GM18868 (cell line): ENCODE data around the gene HRH2.
"Not testable (repeated sequence)": the region's sequence is repeated elsewhere in the genome, so short reads cannot be mapped to it uniquely, and the experiment has no call there.

Source experiments
- ATAC-seq: cut with Tn5 transposase; IDR thresholded peaks from one replicate; pipeline ENCODE4 v1.9.1; 2021; ENCODE audit warnings: mild to moderate bottlenecking, moderate library complexity; ENCODE audit not compliant: unreplicated experiment

Gene HRH2, protein sequence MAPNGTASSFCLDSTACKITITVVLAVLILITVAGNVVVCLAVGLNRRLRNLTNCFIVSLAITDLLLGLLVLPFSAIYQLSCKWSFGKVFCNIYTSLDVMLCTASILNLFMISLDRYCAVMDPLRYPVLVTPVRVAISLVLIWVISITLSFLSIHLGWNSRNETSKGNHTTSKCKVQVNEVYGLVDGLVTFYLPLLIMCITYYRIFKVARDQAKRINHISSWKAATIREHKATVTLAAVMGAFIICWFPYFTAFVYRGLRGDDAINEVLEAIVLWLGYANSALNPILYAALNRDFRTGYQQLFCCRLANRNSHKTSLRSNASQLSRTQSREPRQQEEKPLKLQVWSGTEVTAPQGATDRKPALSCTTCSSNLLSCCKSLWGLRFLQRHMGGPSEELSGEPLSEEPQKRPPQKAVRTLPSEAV

DNA sequence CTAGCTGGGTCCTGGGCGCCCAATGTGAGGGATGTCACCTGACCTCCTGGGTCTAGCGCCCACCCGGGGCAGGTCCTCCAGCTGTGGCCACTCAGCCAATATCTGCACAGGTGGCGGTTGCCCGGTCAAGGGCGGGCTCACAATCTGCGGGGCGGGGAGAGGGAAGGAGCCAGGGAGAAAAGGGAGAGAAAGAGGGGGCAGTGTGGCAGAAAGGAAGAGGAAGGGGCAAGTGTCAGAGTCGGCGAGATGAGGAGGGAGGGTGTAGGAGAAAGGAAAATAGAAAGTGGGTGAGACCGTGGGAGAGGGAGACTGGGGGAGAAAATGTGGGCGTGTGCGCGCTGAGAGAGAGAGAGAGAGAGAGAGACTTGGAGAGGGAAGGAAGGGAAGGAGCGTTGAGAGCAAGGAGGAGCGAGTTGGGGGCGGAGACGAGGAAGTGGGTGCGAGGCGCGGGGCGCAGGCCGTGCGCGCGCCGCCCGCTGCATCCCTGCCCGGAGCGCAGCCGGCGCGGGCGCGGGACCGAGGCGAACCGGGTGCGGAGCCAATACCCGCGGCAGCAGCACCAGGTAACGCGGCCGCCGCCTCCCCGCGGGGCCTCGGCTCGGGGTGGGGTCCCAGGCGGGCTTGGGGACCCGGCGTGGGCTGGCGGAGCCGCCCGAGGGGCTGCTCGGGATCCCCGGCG is at the start of gene HRH2:
HRH2 (plus strand) TSS at position 479 of the 679 bp plus-strand sequence. CDS start 25,163 bp downstream, outside the sequence.
- no peak for ATAC-seq

DNA sequence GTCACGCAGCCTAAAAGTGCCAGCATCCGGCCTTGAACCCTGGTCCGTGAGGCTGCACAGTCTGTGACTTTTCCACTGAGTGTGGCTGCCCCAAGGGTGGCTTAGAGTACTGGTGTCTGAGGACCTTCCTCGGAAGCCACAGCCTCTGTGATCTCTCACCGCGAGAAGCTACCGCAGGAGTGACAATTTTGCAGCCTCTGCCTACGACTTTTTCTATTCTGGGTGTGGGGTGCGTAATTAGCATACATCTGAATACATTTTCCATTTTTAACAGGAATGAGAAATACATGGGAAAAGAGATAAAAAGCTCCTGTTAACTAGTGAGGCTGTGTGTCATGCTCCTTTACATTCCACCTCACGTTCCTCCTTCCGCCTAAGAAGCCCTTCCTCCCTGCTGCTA is 48.3 kb upstream of the HRH2 start:
- no peak for ATAC-seq

DNA sequence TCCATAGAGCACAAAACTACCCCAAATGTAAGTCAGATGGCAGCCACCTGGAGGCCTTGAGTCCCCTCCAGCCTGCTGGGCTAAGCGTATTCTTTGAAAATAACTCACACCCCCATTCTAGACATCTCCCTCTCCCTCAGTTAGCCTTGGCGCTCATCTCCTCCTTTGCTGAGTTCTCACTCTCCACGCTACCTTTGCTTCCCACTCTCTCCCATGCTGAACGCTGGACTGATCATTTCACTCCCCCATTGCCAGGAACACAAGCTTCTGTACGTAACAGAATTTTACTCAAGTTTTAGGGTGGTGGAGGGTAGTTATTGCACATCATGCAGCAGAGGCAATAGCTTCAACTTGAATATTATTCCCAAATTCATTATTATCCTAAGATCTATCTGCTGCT is 47.5 kb upstream of the HRH2 start:
- no peak for ATAC-seq

DNA sequence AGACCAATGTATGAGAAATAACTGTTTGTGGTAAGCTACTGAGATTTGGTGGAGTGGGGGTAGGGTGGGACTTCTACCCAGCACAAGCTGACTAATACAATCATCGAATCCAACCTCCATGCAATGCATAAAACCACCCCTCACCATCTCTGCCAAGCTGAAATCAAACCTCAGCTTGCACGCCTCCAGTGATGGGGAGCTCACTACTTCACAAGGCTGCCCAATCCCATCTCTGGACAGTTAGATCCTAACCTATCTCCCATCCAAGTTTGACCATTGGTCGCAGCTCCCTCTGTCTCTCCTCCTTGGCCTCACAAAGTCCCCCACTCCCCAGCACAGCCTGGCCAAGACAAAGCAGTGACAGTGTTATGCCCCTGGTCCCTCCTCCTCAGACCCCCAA is 47.0 kb upstream of the HRH2 start:
- no peak for ATAC-seq

DNA sequence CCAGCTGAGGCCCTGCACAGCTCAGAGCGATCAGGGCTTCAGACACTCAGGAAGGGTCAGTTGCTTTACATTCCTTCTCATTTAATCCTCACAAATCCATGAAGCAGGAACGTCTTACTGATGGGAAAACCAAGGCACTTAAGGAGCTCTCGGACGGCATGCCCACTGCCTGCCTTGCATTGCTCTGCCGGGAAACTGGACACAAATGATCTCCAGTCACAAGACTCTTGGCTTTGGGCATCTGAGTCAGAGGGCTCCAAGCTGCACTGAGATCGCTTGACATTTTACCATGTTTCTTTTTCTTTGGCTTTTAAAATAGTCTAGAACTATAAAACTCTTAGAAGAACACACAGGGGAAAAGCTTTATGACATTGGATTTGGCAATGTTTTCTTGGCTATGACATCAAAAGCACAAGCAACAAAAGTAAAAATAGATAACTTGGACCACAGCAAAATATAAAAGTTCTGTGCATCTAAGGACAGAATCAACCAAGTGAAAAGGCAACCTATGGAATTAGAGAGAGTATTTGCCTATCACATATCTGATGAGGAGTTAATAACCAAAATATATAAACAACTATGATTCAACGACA is 43.6 kb upstream of the HRH2 start:
- no peak for ATAC-seq

DNA sequence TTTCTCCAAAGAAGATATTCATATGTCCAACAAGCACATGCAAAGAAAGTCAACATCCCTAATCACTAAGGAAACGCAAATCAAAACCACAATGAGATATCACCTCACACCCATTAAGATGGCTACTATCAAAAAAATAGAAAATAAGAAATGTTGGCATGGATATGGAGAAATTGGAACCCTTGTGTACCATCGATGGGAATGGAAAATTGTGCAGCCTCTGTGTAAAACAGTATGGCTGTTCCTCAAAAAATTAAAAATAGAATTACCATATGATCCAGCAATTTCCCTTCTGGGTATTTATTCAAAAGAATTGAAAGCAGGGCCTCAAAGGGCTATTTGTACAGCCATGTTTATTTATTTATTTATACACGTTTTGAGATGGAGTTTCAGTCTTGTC is 43.0 kb upstream of the HRH2 start:
- no peak for ATAC-seq

DNA sequence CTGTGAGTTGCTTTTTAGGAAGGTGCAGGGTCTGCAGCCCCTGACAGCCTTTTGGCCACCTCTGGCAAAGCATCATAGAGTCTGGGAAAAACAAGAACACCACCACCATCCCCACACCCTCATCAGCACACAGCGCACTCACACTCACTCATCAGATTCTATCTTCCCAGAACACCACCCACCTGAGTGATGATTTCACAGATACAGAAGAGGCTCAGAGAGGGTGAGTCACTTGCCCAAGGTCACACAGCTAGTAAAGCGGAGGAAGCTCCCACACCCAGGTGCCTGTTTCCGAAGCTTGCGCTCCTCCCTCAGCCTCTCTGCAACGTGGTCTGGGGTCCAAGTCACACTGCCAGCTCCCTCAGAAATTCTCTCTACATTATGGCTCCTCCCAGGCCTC is 41.8 kb upstream of the HRH2 start:
- no peak for ATAC-seq

DNA sequence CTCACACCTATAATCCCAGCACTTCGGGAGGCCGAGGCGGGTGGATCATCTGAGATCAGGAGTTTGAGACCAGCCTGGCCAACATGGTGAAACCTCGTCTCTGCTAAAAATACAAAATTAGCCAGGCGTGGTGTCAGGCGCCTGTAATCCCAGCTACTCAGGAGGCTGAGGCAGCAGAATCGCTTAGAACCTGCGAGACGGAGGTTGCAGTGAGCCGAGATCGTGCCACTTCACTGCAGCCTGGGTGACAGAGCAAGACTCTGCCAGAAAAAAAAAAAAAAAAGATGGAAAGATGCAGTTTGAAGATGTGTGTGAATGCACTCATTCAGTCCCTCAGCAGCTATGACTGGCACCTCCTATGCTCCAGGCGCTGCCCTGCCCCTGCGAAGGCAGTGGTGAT is 41.3 kb upstream of the HRH2 start:
- not testable (repeated sequence) for ATAC-seq

DNA sequence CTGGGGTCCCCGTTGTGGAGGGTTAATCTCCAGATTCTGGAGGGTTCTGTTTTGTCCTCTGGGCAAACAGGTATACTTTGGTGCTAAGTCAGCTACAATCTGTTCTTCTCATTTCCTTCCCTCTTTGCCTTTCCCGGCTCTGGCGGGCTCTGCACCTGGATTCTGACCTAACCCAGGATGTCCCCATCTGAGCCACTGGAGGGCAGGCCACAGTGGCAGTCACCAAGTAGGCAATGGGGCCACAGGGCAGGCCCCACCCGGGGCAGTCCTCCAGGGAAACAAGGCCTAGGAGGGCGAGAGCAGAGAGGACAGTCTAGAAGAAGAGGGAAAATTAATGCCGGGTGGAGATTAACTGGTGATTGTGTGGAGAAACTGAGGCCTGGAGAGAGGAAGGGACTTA is 40.4 kb upstream of the HRH2 start:
- no peak for ATAC-seq

DNA sequence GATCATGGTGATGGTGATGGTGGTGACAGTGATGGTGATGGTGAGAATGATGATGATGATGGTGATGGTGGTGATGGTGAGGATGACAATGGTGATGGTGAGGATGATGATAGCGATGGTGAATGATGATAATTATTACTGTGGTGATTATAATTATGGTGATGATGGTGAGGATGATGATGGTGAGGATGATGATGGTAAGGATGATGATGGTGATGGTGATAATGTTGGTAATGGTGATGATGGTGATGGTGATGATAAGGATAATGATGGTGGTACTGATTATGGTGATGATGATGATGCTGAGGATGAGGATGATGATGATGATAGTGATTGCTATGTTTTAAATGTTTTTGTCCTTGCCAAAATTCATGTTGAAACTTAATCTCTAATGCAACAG is 37.3 kb upstream of the HRH2 start:
- ATAC-seq = no peak

DNA sequence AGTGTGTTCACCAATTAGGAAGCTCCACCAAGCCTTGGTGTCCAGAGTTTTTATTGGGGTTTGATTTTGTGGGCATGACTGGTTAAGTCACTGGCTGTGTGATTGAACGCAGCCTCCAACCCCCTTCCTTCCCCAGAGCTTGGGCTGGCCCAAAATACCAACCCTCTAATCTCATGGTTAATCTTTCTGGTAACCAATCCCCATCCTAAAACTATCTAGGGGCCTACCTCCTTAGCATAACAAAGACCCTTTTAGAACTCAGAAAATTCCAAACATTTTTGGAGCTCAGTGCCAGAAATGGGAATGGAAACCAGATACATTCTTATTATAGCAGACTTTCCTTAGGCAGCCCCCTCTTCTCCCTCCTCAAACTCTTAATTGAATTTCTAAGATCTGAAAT is 35.9 kb upstream of the HRH2 start:
- no peak for ATAC-seq

DNA sequence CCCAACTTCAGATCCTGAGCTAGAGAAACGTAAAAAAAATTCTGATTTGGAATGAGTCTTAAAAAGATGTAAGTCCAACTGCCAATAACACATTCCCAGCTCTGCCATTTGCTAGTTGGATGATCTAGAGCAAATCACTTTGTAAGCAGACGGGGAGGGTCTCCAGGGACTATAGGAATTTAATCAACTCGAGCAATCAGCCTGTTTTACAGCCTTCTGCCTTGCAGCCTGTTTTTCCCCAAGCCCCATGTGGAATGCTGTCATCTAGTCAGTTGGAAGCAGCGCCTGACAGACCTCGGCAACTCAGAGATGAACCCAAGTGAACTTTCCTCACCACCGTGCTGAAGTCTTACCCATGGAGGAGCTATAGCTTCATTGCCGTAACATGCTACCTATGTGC is 34.8 kb upstream of the HRH2 start:
- no peak for ATAC-seq

DNA sequence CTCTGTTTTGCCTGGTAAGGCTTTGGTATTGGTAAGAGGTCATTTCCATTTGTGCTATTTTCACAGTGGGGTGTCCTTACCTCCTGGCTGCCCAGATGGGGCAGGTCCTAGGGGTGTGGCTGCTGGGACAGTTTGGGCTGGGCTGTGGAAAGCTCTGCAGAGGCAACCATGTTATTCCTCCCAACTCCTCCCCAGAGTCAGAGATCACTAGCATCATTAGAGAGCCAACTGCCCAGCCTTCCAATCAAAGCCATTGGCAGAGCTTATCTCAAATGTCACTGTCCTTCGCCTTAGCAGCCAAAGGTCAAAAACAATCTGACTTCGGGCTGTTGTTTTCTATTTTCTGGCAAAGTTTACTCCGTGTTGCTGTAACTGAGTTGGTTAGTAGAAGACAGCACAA is 33.6 kb upstream of the HRH2 start:
- ATAC-seq = no peak

DNA sequence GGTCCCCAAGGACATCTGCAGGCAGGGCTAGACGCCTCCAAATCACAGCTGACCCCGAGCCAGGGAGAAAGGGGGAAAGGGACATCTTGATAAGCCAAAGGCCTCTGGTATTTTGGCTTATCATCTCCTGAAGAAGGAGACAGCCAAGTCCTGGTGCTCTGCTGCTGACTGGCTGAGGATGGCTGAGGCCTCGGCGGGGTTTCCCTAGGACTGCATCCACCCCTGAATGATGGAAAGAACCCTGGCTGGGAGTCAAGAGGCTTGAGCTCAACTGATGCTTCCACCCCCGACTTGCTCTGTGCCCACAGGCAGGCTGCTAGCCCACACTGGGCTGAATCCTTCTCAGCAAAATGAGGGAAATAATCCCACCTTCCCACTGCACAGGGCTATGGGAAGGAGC is 30.9 kb upstream of the HRH2 start:
- no peak for ATAC-seq

DNA sequence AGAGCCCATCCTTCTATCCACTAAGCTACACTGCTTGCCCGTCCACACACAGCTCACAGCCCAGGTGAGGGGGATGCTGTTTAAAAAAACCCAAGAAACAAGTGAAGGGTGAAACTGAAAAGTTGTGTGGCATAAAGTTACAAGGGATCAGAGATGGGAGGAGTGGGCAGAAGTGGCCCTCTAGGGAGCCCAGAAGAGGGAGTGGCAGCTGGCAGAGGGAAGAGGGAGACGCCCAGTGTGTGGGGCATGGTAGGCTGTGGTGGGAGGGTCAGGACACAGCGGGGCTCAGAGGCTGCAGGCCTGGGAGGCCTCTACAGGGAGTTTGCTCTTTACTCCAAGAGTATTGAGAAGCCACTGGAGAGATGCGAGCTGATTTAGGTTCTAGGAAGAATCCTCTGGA is 30.1 kb upstream of the HRH2 start:
- no peak for ATAC-seq

DNA sequence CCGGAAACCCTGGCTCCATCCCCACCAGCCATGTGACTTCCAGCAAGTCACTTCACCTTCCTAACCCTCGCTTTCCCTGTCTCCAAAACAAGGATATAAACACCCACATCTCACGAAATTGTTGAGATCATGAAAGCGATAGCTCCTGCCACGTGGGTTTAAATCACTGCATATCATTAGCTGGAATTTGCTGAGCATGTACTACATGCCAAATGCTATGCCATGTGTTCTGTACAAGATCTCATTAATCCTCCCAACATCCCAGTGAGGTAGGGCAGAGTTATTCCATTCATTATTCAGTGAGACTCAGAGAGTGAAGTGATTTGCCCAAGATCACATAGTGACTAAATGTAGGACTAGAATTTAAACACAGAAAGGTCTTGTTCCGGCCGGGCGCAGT is 29.2 kb upstream of the HRH2 start:
- no peak for ATAC-seq

DNA sequence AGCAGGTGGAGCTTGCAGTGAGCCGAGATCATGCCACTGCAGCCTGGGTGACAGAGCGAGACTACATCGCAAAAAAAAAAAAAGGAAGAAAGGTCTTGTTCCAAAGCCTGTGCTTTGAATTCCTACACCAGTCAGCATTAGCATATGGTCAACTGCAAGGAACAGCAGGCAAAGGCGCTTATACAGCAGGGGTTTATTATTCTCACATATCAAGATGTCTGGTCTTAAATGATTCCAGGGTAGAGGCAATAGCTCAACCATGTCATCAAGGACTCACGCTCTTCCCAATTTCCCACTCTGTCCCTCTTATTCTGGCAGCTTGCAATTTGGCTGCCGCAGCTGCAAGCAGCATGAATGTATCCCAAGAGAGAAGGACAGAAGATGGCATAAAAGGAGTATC is 28.6 kb upstream of the HRH2 start:
- no peak for ATAC-seq

DNA sequence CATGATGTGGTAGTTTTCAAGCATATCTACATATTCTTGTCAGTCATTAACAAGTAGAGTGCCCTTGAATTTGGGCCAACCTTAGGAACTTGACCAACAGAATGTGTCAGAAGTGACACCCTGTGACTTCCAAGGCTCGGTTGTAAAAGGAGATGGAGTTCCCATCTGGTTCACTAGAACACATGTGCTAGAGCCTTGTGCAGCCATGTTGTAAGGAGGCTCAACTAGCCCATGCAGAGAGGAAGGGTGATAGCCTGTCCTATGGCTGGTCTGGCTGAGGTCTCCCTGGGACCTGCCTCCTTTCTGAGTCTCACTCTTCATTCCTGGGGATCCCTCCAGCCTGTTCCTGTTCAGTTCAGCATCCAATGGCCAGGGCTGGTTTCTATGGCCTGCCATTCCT is 28.1 kb upstream of the HRH2 start:
- ATAC-seq = no peak

DNA sequence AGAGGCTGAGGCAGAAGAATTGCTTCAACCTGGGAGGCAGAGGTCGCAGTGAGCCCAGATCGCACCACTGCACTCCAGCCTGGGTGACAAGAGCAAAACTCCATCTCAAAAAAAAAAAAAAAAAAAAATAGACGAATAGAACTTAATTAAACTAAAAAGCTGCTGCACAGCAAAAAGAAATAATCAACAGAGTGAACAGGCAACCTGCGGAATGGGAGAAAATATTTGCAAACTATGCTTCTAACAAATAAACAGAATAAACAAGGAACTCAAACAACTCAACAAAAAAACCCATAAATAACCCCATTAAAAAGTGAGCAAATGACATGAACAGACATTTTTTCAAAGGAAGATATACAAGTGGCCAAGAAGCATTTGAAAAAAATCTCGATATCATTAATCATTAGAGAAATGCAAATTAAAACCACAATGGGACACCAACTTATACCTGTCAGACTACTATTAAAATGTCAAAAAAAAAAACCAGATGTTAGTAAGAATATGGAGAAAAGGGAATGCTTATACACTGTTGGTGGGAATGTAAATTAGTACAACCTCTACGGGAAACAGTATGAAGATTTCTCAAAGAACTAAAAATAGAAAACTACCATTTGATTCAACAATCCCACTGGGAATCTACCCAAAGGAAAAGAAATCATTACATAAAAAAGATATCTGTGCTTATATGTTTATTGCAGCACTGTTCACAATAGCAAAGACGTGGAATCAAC is 21.9 kb upstream of the HRH2 start:
- no peak for ATAC-seq

DNA sequence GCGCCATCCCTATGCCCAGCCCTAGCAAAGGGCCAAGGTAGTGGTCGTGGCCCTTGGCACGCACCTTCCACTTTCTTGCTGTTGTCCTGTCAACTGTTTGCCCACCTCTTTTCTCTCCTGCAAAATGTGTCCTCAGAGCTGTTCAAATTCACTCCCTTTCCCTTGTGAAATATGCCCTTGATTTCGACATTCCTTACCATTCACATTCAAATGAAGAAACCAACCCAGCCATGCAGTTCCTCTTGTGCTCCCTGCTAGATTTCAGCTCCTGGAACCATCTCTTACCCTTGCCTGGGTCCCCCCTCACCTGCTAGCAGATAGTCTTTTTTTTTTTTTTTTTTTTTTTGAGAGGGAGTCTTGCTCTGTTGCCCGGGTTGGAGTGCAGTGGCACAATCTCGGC is 19.6 kb upstream of the HRH2 start:
- ATAC-seq = no peak

DNA sequence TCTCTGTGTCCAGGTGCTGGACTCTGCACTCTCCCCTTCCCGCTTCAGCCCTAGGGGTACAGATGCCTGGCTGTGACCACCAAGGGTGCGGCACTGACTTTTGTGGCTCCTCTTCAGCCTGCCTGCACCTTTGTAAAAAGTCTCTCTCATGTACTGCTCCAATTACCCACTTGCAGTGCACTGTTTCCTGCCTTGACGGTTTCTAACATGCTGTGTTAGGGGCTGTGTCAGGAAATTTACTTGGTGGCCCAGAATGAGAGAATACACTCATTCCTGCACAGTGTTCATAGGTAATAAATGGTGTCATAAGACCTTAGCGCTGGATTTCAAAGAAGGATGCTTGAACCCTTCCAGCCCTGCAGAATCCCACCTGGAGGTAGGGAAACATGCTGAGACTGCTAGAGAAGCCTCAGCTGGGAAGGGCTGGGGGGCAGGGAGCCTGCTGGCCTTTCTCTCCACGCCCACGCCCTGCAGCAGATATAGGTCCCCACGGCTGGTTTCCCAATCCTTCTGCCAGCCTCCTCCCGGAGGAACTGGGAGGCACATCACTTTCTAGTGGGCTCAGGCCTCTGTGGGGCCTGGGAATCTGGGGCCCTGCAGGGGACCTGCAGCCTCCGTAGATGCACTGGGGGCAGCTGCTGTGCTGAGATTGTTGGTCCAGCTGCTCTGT is 17.6 kb upstream of the HRH2 start:
- ATAC-seq = no peak
